GM18502 (cell line): ENCODE data around the gene VWA7.
"Not testable (repeated sequence)": the region's sequence is repeated elsewhere in the genome, so short reads cannot be mapped to it uniquely, and the experiment has no call there.

Experiments used
- ATAC-seq: cut with Tn5 transposase; IDR thresholded peaks from one replicate; pipeline ENCODE4 v1.9.1; 2021; ENCODE audit warnings: mild to moderate bottlenecking; ENCODE audit not compliant: unreplicated experiment, poor library complexity

VWA7 gene

DNA sequence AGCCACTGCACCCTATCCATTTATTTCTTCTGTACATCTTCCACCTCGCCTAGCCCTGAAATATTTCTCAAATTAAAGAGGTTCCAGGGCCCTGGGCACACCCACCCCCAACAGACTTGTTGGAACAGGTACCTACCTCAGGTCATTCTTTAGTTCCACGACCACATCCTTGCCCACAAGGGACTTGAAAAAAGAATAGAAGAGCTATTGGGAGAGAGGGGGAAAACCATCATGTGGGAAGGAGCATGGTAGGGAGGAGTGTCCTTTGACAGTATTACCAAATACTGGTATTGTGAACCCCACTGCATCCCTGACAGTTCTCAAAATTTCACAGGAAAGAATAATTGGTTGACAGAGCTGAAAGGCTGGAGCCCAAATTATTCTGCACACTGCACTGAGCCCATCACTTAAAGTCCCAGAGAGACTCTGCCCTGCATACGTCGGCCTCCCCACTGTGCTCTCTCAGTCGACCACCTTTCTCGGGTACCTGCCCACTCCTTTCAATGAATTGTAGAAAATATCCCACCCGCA is 28.9 kb upstream of the VWA7 start:
- ATAC-seq: peak; percentile 13

DNA sequence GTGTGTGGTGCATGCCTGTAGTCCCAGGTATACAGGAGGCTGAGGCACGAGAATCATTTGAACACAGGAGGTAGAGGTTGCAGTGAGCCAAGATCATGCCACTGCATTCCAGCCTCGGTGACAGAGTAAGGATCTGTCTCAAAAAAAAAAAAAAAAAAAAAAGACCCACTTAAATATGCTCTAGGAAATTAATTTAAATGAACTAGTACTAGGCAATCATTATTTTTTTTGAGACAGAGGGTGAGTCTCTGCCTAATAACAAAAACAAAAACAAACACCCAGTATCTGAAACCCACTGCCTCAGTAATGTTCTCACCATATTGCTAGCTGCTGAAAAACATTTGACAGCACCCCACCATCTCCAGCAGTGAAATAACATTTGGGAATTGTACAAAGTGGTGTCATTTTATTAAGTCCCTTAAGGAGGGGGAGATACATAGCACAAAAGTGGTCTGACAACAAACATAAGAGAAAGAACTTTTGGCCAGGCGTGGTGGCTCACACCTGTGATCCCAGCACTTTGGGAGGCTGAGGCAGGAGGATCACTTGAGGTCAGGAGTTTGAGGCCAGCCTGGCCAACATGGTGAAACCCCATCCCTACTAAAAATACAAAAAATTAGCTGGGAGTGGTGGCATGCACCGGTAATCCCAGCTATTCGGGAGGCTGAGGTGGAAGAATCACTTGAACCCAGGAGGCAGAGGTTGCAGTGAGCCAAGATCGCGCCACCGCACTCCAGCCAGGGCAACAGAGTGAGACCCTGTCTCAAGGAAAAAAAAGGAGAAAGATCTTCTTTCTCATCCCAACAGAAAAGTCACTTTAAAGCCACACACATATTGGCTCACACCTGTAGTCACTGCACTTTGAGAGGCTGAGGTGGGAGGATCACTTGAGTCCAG is 24.2 kb upstream of the VWA7 start:
- ATAC-seq: not testable (repeated sequence)

DNA sequence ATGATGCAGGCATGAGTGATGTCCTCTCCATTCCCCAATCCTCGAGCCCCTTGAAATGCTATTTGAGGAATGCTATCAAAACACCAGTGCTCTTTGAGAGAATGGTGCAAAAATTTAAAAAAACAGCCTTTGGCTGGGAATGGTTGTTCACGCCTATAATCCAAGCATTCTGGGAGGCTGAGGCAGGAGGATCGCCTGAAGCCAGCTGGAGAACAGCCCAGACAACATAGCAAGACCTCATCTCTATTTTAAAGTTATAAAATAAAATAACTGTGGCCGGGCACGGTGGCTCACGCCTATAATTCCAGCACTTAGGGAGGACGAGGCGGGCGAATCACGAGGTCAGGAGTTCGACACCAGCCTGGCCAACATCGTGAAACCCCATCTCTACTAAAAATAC is 22.7 kb upstream of the VWA7 start:
- ATAC-seq: no peak

DNA sequence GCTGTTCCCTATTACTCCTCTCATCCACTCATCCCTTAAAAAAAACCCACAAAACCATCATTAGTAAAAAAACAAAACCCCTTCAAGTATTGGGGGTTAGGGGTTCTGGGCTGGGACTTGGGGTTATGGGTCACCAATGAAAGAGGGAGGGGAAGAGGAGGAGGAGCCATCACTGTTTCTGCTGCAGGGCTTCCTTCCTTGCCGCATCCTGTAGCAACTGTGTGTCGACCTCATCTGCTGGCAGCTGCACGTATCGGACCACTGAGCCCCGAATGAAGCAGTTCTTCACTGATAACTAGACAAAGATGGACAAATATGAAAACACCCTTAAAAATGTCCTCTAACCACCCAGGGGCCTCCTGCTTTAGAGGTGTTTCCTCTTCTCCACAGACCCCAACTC is 20.5 kb upstream of the VWA7 start:
- no peak for ATAC-seq

DNA sequence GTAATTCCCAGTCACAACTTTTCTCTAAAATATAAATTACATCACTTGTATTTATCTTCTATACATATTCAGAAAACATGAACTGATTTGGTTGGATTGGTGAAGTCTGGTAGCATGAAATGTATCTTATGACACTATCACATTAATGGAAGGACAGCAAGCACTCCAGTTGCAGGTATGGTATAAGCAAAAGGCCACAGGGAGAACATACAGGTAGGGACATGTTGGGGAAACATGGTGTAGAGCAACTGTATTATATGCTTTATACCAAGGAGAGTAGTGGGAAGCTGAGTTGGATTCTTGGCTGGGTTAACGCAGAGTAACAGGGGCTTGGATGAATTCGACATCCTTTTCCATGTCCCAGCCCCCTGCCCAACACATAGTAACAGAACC is 19.9 kb upstream of the VWA7 start:
- no peak for ATAC-seq

DNA sequence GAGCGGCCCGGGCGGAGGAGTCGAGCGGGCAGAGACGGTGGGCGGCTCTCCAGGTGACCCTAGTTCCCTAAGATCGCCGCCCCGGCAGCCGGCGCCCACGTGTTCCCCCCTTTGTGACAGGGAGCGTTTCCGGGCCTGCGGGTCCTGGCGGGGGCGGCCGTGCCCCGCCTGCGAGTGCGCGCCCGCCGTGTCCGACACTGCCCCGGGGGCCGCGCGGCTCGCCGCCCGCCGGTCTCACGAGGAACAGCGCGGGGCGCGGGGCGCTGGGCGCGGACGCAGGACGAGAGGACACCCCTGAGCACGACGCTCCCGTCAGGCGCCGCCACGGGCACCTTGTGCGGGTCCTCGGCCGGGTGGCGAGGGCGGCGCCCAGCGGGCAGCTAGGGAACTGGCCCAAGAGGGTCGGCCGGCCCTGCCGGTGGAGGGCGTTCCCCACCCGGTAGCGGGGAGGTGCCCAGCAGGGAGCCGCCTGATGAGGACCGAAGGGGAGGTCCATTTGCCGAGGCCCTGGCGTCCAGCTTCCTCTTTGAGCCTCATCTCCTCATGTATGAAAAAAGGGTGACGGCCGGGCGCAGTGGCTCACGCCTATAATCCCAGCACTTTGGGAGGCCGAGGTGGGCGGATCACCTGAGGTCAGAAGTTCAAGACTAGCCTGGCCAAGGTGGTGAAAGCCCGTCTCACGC is 18.6 kb upstream of the VWA7 start, which contains the start of gene VARS1:
Gene VARS1, minus strand, starts transcription at position 137 of the 683 bp plus-strand sequence. CDS start 535 bp downstream, outside the sequence.
- ATAC-seq: peak; percentile 85

DNA sequence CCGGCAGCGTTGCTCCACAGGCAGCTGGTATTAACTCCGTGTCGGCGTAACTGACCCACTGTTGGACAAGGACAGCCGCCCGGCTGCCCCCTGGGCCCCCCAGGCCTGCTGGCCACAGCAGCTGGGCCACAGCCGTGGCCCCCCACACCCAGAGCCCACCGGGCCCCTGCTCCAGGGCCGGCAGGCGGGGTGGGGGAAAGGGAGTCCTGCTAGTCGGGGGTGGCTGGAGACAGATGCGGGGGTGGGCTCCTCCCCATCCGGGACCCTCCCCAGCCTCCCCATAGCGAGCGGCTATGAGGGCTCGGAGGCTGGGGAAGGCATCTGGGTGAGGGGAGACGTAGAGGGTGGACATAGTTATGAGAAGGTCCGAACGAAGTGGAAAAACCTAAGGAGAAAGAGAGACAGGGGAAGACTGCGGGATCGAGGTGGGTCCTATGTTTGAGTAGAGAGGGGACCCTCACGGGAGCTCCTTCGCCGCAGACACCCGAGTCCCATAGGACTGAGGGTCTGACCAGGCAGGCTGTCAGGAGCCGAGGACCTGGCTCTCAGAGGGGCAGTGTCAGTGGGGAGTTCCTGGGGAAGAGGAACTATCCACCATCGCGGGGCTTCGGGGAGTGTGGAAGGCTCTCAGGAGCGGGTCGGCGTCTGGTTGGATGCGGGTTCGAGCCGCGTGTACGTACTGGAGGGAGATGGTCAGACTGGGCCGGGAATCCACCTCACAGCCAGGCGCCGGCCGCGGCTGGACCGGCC is 17.9 kb upstream of the VWA7 start:
- ATAC-seq: no peak

DNA sequence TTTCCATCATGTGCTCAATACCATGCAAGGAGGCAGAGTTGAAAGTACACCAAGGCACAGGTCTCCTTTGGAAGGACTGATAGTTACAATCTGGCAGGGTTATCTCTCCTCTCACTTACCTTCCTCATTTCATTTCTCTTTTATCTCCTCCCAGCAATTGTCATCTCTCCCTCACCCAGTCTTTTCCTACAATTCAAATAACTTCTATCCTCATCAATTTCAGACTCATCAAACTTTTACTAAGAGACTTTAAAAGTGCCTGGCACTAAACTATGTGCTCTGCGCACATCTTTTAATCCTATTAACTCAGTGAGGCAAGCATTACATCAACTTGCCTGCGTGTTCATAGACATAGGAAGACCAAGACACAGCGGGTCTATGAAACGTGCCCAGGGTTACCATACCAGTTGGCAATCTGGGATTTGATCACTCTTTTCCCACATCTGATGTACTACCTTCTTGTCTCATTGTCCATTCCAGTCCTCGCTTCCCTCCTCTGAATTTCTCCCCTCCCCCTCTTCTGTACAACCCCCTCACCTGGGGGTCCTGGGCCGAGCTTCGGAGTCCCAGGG is 17.3 kb upstream of the VWA7 start:
- ATAC-seq: no peak

DNA sequence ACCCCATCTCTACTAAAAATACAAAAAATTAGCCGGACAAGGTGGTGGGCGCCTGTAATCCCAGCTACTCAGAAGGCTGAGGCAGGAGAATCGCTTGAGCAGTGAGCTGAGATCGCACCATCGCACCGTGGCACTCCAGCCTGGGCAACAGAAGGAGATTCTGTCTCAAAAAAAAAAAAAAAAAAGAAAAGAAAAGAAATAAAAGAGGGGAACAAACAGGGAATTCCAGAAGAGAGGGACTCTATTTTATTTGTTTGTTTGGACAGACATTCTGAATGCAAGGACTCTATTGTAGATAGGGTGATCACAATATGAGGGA is 16.8 kb upstream of the VWA7 start:
- ATAC-seq: not testable (repeated sequence)

DNA sequence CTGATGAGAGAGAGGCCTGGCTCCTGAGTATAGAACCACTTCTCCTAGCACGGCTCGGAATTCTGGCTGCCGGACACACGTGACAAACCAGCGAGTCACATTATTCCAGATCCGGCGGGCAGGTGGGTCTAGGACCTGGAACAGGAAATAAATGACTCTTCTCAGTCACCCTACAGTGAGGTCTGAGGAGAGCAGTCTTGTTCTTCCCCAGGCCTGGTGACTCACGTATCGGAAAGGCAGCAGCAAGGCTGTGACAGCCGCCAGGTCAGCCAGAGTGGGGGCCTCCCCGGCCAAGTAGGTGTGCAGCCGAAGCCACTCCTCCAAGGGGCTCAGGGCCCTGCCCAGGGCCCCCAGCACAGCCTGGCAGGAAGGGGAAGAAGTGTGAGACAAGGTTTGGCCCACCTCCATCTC is 15.6 kb upstream of the VWA7 start:
- no peak for ATAC-seq

DNA sequence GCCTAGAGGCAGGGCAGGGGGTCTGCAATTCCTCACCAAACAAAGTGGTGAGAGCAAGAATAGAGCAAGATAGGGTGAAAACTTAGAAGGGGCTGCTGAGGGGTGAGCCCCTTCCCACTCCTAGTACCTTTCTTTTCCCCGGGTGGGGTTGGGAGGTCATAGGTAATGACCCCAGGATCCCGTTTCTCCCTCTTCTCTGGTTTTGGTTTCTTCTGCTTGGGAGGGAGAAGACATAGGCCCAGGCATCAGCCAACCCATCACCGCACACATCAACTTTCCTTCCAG is 14.9 kb upstream of the VWA7 start:
- ATAC-seq: no peak

DNA sequence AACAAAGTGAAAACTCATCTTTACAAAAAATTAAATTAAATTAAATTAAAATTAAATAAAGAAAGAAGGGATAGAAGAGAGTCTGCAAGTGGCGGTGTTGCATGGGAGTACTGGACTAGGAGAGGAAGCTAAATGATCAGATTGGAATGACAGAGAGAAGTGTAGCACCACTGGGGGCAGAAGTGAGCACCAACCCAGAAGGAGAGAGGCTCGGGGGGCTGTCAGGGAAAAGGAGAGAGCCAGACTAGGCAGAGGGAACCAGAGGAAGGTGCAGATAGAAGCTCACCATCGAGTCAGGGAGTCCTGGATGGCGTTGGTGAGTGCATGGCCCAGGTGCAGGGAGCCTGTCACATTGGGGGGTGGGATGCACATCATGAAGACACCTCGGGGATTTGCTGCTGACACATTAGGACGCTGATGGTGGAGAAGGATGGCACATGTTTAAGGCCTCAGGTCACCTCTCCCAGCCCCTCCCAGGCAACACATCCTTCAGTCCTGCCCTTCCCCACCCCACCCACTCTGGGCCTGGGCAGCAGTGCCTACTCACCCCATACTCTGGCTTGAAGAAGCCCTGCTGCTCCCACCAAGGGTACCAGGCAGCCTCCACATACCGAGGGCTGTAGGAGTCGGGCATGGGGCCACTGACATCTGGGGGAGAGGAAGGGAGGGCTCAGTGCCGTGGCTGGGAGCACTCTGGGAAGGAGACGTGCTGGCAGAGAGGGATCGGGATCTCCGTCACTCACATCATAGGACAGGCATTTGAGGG is 14.4 kb upstream of the VWA7 start:
- no peak for ATAC-seq

DNA sequence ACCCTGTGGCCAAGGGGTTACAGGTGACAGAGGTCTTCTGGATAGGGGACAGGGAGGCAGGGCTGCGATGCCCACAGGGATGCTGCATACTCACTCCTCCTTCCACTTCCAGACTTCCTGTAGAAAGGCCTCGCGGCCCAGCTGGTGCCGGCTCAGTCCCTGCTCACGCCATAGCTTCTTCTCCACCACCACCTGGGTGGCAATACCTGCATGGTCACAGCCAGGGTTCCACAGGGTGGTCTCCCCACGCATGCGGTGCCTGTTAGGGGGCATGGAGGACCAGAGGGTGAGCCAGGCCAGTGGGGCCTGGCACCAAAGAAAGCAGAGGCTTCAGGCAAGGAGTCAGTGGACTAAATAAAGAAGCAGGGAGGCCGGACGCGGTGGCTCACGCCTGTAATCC is 8.3 kb upstream of the VWA7 start:
- ATAC-seq: no peak

DNA sequence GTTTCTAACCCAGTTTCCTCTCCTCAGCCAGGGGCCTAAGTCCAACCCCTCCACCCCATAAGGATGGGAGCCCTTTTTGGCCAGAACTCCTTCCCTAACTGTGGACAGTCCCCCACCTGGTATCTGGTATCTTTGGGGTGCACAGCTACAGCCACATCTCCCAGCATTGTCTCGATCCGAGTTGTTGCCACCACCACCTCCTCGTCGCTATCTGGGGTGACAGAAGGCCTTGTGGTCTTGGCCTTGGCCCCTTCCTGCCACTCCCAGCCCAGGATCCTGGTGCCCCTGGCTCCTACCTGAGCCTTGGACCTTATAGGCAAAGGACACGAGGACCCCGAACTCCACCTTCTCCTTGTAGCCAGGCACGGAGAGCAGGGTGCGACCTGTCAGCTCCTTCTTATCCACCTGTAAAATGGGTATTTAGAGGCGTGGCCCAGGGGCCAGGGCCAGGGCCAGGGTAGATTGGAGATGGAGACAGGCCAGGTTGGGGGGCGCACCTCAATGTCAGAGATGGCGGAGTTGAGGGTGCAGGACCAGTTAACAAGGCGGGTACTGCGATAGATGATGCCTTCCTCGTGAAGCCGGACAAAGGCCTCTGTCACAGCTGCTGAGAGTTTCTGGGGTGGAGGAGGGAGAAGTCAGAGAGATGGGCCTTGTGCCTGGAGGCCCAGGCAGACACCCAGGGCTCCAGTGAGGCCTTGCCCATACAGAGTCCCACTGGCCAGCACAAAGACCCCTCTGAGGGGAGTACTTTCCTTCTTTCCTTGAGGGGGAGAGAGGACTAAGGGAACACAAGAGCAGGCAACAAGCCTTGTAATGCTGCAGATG is 7.2 kb upstream of the VWA7 start:
- no peak for ATAC-seq

DNA sequence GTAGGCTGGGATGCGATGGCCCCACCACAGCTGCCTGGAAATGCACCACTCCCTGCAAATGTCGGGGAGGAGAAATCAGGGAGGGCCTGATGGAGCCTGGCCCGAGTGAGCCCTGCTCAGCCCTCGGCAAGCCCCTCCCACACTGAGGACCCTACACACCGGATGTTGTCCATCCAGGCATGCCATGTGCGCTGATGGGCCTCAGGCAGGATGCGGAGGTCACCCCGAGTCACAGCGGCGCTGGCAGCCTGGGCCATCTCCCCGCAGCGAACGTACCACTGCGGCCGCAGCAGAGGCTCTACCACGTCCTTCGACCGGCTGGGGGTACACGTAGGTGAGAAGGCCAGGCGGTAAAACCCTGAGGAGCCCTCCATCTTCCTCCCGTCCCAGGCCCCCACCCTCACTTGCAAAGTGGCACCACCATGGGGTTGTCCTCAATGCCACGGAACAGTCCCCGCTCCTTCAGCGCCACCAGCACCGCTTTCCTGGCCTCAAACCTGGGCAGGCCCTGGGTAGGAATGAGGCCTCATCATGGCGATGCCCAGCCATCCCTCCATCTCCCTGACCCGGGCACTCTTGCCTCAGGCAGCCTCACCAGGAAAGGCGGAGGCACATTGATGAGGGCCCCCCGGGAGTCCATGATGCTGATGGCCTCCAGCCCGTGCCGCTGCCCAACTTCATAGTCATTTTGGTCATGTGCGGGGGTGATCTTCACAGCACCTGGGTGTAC is 5.2 kb upstream of the VWA7 start:
- no peak for ATAC-seq

DNA sequence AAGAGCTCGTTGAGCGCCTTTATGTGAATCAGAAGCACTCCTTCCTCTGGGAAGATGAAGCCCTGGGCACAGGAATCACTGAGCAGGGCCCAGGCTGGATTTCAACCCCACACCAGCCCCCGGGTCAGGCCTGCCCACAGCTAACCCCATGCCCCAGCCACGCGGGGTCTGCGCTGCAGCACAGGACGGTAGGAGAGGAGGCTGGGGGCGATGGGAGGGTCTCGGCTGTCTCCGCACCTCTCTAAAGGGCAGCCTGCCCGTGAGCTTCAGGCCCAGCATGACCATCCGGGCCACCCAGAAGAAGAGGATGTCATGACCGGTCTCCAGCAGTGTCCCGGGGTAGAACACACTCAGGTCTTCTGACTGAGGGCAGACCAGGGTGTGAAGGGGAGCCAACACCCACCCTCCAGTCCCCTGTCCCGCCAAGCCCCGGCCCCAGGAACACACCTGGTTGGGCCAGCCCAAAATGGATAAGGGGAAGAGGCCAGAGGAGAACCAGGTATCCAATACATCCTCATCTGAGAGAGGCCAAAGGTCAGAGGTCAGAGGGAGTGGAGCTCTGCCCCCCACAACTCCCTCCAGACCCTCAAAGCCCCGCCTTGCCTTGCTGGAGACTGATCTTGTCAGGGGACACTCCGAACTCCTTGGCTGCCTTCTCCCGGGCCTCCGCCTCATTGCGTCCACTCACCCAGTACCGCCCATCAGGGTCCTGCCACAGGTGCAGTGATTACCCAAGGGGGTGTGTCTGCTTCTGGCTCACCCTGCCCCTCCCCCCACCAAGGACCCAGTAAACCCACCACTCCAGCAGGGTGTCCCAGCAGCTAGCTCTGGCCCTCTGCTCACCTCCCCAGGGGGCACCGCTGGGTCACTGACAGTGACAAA is 4.4 kb upstream of the VWA7 start:
- ATAC-seq: no peak

DNA sequence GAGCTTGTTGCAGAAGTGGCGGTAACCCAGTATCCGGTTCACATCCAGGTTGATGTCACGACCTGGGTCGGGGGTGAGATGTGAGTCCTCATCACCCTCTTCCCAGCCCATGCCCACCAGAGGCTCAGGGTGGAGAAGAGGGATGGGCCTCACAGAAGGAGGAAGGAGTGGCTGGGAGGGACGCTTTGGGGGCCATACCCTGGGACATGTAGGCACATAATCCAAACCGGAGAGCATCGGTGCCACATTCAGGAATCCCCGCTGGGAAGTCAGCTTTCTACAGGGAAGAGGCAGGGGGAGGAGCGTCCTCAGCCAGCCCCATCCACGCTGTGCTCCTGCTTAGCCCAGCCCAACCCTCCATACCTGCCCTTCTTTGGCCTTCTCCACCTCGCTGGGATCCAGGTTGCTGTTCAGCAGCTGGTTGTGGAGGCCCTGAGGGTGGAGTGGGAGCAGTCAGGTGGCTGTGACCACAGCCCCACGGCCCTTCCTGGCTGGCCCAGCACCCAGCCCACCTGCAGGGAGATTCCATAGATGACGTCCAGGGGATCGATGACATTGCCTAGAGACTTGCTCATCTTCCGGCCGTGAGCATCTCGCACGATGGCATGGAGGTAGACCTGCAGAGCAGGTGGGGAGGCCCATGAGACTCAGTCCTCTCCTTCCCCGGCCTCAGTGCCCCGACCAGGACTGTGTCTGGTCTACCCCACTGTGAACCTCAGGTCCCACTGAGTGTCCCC is 3.5 kb upstream of the VWA7 start:
- no peak for ATAC-seq
